MM.1S (cell line): Measurements from ENCODE around the gene S1PR5.

Source experiments
- CTCF ChIP-seq: fragments of 300-600 bp; sonication (generic); IDR thresholded peaks from 2 replicates; pipeline ENCODE4 v1.5.1; 2016; ENCODE audit warnings: antibody characterized with exemption, low read length, mixed read lengths
- EZH2 ChIP-seq: fragments of 300-600 bp; sonication (generic); optimal IDR thresholded peaks from 2 replicates; pipeline ENCODE3; 2017; ENCODE audit warnings: low read depth, mild to moderate bottlenecking, antibody characterized with exemption, low read length, mixed read lengths

GRCh38 chr19:10525636-10526035, 8.4 kb upstream of the S1PR5 start:
- TF ChIP-seq CTCF: no peak
- TF ChIP-seq EZH2: no peak
